Keratinocyte (primary cell): ENCODE results near the gene TRPC3. TPM values are rescaled to one million over a fixed set of nuclear protein-coding genes. Genes with fewer than 3 reads are reported as not detected.

Source experiments
- DNase-seq: peaks from one replicate; pipeline ENCODE4 v3.0.0-alpha.2; 2011; ENCODE audit warnings: low read depth, missing footprints, low spot score
- FAIRE-seq: peaks from 2 replicates; lab custom pipeline; 2011; peaks lifted over from hg19 to GRCh38; lab: Jason Lieb, UNC
- H2AFZ ChIP-seq: 2 replicates; pipeline ENCODE4 v1.6.0; 2012; ENCODE audit warnings: low read length, control low read depth, inconsistent platforms; ENCODE audit not compliant: control insufficient read depth
- H3K27ac ChIP-seq: 2 replicates; pipeline ENCODE4 v1.5.1; 2011; ENCODE audit warnings: low read length; ENCODE audit not compliant: control insufficient read depth, insufficient read depth
- H3K27me3 ChIP-seq: 3 replicates; pipeline ENCODE4 v1.6.0; 2011; ENCODE audit warnings: low read length; ENCODE audit not compliant: control insufficient read depth, insufficient read depth; ENCODE audit errors: extremely low read depth
- H3K36me3 ChIP-seq, 2 experiments: 2 replicates in 1 of 2; 3 replicates in 1 of 2; pipeline ENCODE4 v1.5.1; 2011; ENCODE audit warnings: low read length in 2 of 2, mild to moderate bottlenecking in 1 of 2; ENCODE audit not compliant: control insufficient read depth in 2 of 2, insufficient read depth in 2 of 2; ENCODE audit errors: extremely low read depth in 1 of 2
- H3K4me1 ChIP-seq: 3 replicates; pipeline ENCODE4 v1.5.1; 2011; ENCODE audit warnings: low read length; ENCODE audit not compliant: control insufficient read depth, insufficient read depth; ENCODE audit errors: extremely low read depth
- H3K4me2 ChIP-seq: 3 replicates; pipeline ENCODE4 v1.6.0; 2011; ENCODE audit warnings: low read depth, low read length; ENCODE audit not compliant: control insufficient read depth, insufficient read depth; ENCODE audit errors: extremely low read depth
- H3K4me3 ChIP-seq, 3 experiments: fragments of 200-600 bp in 1 of 3; sonication (generic) in 1 of 3; 2 replicates in 2 of 3; 3 replicates in 1 of 3; pipeline ENCODE4 v1.5.1; 2011 to 2016; ENCODE audit warnings: low read length in 3 of 3, mild to moderate bottlenecking in 3 of 3, control low read depth in 2 of 3, inconsistent platforms in 1 of 3, low read depth in 1 of 3, mixed read lengths in 1 of 3, mixed run types in 1 of 3, moderate library complexity in 1 of 3; ENCODE audit not compliant: control insufficient read depth in 2 of 3, insufficient read depth in 2 of 3; ENCODE audit errors: extremely low read depth in 1 of 3
- H3K79me2 ChIP-seq: 2 replicates; pipeline ENCODE4 v1.6.0; 2012; ENCODE audit warnings: low read length; ENCODE audit not compliant: control insufficient read depth, insufficient read depth
- H3K9ac ChIP-seq: 3 replicates; pipeline ENCODE4 v1.6.0; 2011; ENCODE audit warnings: low read length; ENCODE audit not compliant: control insufficient read depth, insufficient read depth; ENCODE audit errors: extremely low read depth
- H3K9me1 ChIP-seq: 3 replicates; pipeline ENCODE4 v1.6.0; 2011; ENCODE audit warnings: low read length; ENCODE audit not compliant: control insufficient read depth, insufficient read depth; ENCODE audit errors: extremely low read depth
- H3K9me3 ChIP-seq: 2 replicates; pipeline ENCODE4 v1.5.1; 2012; ENCODE audit warnings: low read depth, low read length; ENCODE audit not compliant: control insufficient read depth
- H4K20me1 ChIP-seq: 3 replicates; pipeline ENCODE4 v1.6.0; 2011; ENCODE audit warnings: low read length; ENCODE audit not compliant: control insufficient read depth, insufficient read depth; ENCODE audit errors: extremely low read depth
- CTCF ChIP-seq, 3 experiments: IDR thresholded peaks in 1 of 3; conservative IDR thresholded peaks in 1 of 3; optimal IDR thresholded peaks in 1 of 3; 2 replicates in 2 of 3; 3 replicates in 1 of 3; pipeline versions ENCODE3 to v1.5.1; 2011; ENCODE audit warnings: low read length in 3 of 3, mild to moderate bottlenecking in 3 of 3, moderate library complexity in 2 of 3, control low read depth in 1 of 3, inconsistent platforms in 1 of 3; ENCODE audit not compliant: insufficient read depth in 2 of 3; ENCODE audit errors: extremely low read depth in 1 of 3
- EZH2 ChIP-seq: IDR thresholded peaks from one replicate; pipeline ENCODE4 v1.6.1; 2012; ENCODE audit warnings: inconsistent platforms, mild to moderate bottlenecking, low read length, moderate library complexity
- dilution Hi-C: fragments of 300-500 bp; cut with MboI; formaldehyde crosslinking; loops from one replicate; pipeline ENCODE4 v1.7.0; 2020; ENCODE audit warnings: low sequenced_read_pairs; ENCODE audit not compliant: extremely low pct_ligation_motif_present
- polyA plus RNA-seq, 5 experiments: library from polyadenylated mRNA; depleted of rRNA in 3 of 5; stranded (reverse) in 3 of 5; stranded (forward) in 1 of 5; unstranded in 1 of 5; fragments of >200 nt; gene quantifications; 1 replicate in 1 of 5; 2 replicates in 3 of 5; 3 replicates in 1 of 5; pipeline versions ENCODE4 v1.2.1 to v1.2.3, GENCODE V29; 2011 to 2012; ENCODE audit warnings: missing spikeins in 2 of 5, low read depth in 1 of 5, low replicate concordance in 1 of 5

The TRPC3 gene
- polyA plus RNA-seq, 1 donor (not counting 4 experiments of a cell fraction or from before 2014, with no cell fraction given): not detected

GRCh38 chr4:121838136-121838535 lies 113.7 kb downstream of the TRPC3 start:
- DNase-seq: no peak
- Histone ChIP-seq H3K4me1 (no peaks in the 10 kb centered on the region), H4K20me1 (no peaks in the 10 kb centered on the region), H3K4me3 (no peak overlapping the region), H3K9me3 (no peaks in the 10 kb centered on the region), H3K36me3 (peaks cover 3 to 4% of the 10 kb centered on the region in 2 experiments), H3K79me2 (no peaks in the 10 kb centered on the region), H3K9ac (no peak overlapping the region), H2AFZ (no peak overlapping the region), H3K4me2 (no peak overlapping the region), H3K27me3 (no peaks in the 10 kb centered on the region), H3K27ac (no peak overlapping the region), H3K9me1 (no peaks in the 10 kb centered on the region)
- dilution Hi-C loops: no loop called here
- no peak for FAIRE-seq
- TF ChIP-seq EZH2 (no peak), CTCF (optimal IDR thresholded peaks at IDR 0.05 in 1 of 3, IDR thresholded peaks at IDR 0.05 in 1 of 3, conservative IDR thresholded peaks at IDR 0.05 in 1 of 3; ENCODE audit: extremely low read depth in 1 of 3, insufficient read depth in 2 of 3, low read length in 3 of 3) (no peak)

- no peak for DNase-seq
- TF ChIP-seq CTCF (optimal IDR thresholded peaks at IDR 0.05 in 1 of 3, IDR thresholded peaks at IDR 0.05 in 1 of 3, conservative IDR thresholded peaks at IDR 0.05 in 1 of 3; ENCODE audit: extremely low read depth in 1 of 3, insufficient read depth in 2 of 3, low read length in 3 of 3) (no peak), EZH2 (no peak)
- dilution Hi-C loops: no loop called here
- no peak for FAIRE-seq
- no peaks in the 10 kb centered on the region for H3K79me2 ChIP-seq
- H3K27ac ChIP-seq: no peak overlapping the region
- H3K27me3 ChIP-seq: no peaks in the 10 kb centered on the region
- H3K9me3 ChIP-seq: no peaks in the 10 kb centered on the region
- no peaks in the 10 kb centered on the region for H3K9me1 ChIP-seq
- no peak overlapping the region for H3K9ac ChIP-seq
- peaks cover 0 to 6% of the 10 kb centered on the region in 2 experiments for H3K36me3 ChIP-seq
- H3K4me1 ChIP-seq: no peaks in the 10 kb centered on the region
- no peak overlapping the region for H3K4me3 ChIP-seq
- H4K20me1 ChIP-seq: no peaks in the 10 kb centered on the region
- no peak overlapping the region for H2AFZ ChIP-seq
- no peak overlapping the region for H3K4me2 ChIP-seq
Measured at GRCh38 chr4:121829511-121829910, 122.3 kb downstream of the TRPC3 start.

Other genes starting within 250 kb of the TRPC3 start
- gene SMIM43, start 186.9 kb downstream of the TRPC3 start, polyA plus RNA-seq: 0.03 TPM in 1 of 3 replicates, not detected in the others
- 18.0 to 35.4 TPM (median 23.6 TPM) in 3 replicates for gene EXOSC9, start 150.7 kb downstream of the TRPC3 start, polyA plus RNA-seq
- 4.7 to 27.4 TPM (median 17.7 TPM) in 3 replicates for gene CCNA2, start 128.2 kb downstream of the TRPC3 start, polyA plus RNA-seq
- gene BBS7, start 81.6 kb downstream of the TRPC3 start, polyA plus RNA-seq: 18.5 to 34.8 TPM (median 19.0 TPM) in 3 replicates
- gene BLTP1, start 200.3 kb upstream of the TRPC3 start, polyA plus RNA-seq: 20.5 to 30.9 TPM (median 28.9 TPM) in 3 replicates